Measurements from ENCODE around the gene STH. TPM values are rescaled to one million over a fixed set of nuclear protein-coding genes. Genes with fewer than 3 reads are reported as not detected.
"Not testable (repeated sequence)": the region's sequence is repeated elsewhere in the genome, so short reads cannot be mapped to it uniquely, and the experiment has no call there.

Gene STH
- total RNA-seq, 4 donors from 2014 or later: not detected

GRCh38 chr17:45956090-45956489 is 43.0 kb upstream of the STH start:
- intact Hi-C loops (cut with DNase I): loop anchor here (10.0 kb wide), 1 partner anchor 71 kb away; no protein-coding TSS in a partner anchor

GRCh38 chr17:45956746-45957145 is 42.3 kb upstream of the STH start:
- not testable (repeated sequence) for H3K36me3 ChIP-seq, H3K27me3 ChIP-seq, H3K27ac ChIP-seq, H3K9me3 ChIP-seq, DNase-seq, H3K4me3 ChIP-seq
- 88 to 90% methylated on average over 4 of the region's 4 CpGs for WGBS, 2 donors
- intact Hi-C loops (cut with DNase I): loop anchor here (10.0 kb wide), 1 partner anchor 72 kb away; no protein-coding TSS in a partner anchor
- H3K4me1 ChIP-seq: peaks cover 0 to 25% (median 0%) of the 10 kb centered on the region in 3 donors

More at GRCh38 chr17:45956090-45956489, 43.0 kb upstream of the STH start:
- Histone ChIP-seq H3K27ac (no peak overlapping the region), H3K27me3 (peaks cover 0 to 7% (median 0%) of the 10 kb centered on the region in 4 donors), H3K9me3 (no peaks in the 10 kb centered on the region), H3K4me1 (peaks cover 0 to 25% (median 0%) of the 10 kb centered on the region in 3 donors), H3K36me3 (no peaks in the 10 kb centered on the region), H3K4me3 (no peak overlapping the region)
- TF ChIP-seq POLR2A (IDR thresholded peaks at IDR 0.05) (no peak), CTCF (IDR thresholded peaks at IDR 0.05) (no peak)
- DNase-seq: no peak
- WGBS, 2 donors: 97 to 100% methylated on average over 1 to 3 of the region's 3 CpGs

GRCh38 chr17:45958307-45958706 is 40.7 kb upstream of the STH start:
- Histone ChIP-seq H3K36me3 (no peaks in the 10 kb centered on the region), H3K27ac (no peak overlapping the region), H3K9me3 (no peaks in the 10 kb centered on the region), H3K4me3 (no peak overlapping the region), H3K4me1 (peaks cover 0 to 22% (median 0%) of the 10 kb centered on the region in 3 donors), H3K27me3 (no peaks in the 10 kb centered on the region)
- TF ChIP-seq POLR2A (IDR thresholded peaks at IDR 0.05) (no peak), CTCF (IDR thresholded peaks at IDR 0.05) (no peak)
- intact Hi-C loops (cut with DNase I): loop anchor here (10.0 kb wide), 1 partner anchor 74 kb away; no protein-coding TSS in a partner anchor
- DNase-seq: no peak
- WGBS, 2 donors: 73 to 79% methylated on average over 9 of the region's 9 CpGs

GRCh38 chr17:45958994-45959665 is 39.9 kb upstream of the STH start:
- TF ChIP-seq POLR2A (IDR thresholded peaks at IDR 0.05): no peak
- TF ChIP-seq CTCF (IDR thresholded peaks at IDR 0.05): no peak
- Histone ChIP-seq H3K27ac (peak overlapping the region in 1 of 4 donors; percentile 30), H3K9me3 (no peaks in the 10 kb centered on the region), H3K4me3 (no peak overlapping the region), H3K36me3 (no peaks in the 10 kb centered on the region), H3K27me3 (no peaks in the 10 kb centered on the region), H3K4me1 (peaks cover 0 to 26% (median 0%) of the 10 kb centered on the region in 3 donors)
- 55 to 63% methylated on average over 9 of the region's 9 CpGs for WGBS, 2 donors
- intact Hi-C loops (cut with DNase I): loop anchor here (10.0 kb wide), 1 partner anchor 74 kb away; no protein-coding TSS in a partner anchor
- no peak for DNase-seq

GRCh38 chr17:45960311-45960710 is 38.7 kb upstream of the STH start:
- DNase-seq: no peak
- WGBS, 2 donors: 61 to 69% methylated on average over 3 to 4 of the region's 4 CpGs
- intact Hi-C loops (cut with DNase I): no loop called here
- H3K4me1 ChIP-seq: peaks cover 0 to 30% (median 0%) of the 10 kb centered on the region in 3 donors
- no peak overlapping the region for H3K4me3 ChIP-seq
- no peaks in the 10 kb centered on the region for H3K9me3 ChIP-seq
- no peak overlapping the region for H3K27ac ChIP-seq
- TF ChIP-seq CTCF (IDR thresholded peaks at IDR 0.05) (no peak), POLR2A (IDR thresholded peaks at IDR 0.05) (no peak)
- no peaks in the 10 kb centered on the region for H3K36me3 ChIP-seq
- no peaks in the 10 kb centered on the region for H3K27me3 ChIP-seq
